Measurements from ENCODE around the gene GHRHR.

DNA sequence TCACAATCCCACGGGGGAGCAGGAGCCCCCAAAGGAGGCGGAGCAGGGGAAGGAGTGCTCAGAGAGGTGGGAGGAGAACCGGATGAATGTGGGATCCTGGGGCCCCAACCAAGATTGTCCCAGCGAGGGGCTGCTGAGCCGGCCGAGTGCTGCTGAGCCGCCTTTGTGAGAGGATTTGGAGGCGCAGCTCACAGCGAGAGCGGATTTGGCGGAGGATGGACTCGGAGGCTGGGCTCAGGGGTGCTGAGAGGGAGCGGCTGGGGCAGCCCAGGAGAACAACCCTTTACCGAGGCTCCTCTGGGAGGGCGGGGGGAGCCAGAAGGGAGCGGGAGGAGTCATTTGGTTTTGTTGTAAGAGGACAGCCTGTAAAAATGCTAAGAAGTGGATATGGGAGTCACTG is 23.0 kb downstream of the GHRHR start:
- TF ChIP-seq POLR2AphosphoS5 (IDR thresholded peaks at IDR 0.05; ENCODE audit: borderline replicate concordance, low read depth, low read length): no peak
- no peak for TF ChIP-seq EZH2 (IDR thresholded peaks at IDR 0.05)
- TF ChIP-seq FOXP2 (optimal IDR thresholded peaks at IDR 0.05; ENCODE audit: control extremely low read depth, extremely low read length, insufficient read depth): no peak
